ENCODE measurements around the gene PNPT1. TPM values are rescaled to one million over a fixed set of nuclear protein-coding genes. Genes with fewer than 3 reads are reported as not detected.

The PNPT1 gene
- total and polyA plus RNA-seq, 2 donors (not counting 3 experiments of a cell fraction or from before 2014, with no cell fraction given) = 6.6 to 32.4 TPM

GRCh38 chr2:55616551-55617174 lies 77.0 kb downstream of the PNPT1 start:
- Histone ChIP-seq H3K27me3 (ENCODE audit: control insufficient read depth in 2 of 2, insufficient read depth in 2 of 2, low read length in 2 of 2) (no peaks in the 10 kb centered on the region), H3K36me3 (ENCODE audit: control insufficient read depth in 2 of 2, extremely low read depth in 1 of 2, insufficient read depth in 2 of 2, low read length in 2 of 2) (peaks cover 0 to 4% of the 10 kb centered on the region in 2 experiments), H3K4me2 (ENCODE audit: insufficient read depth, low read length) (peak overlapping the region; percentile 93), H3K9me3 (replicated peaks; ENCODE audit: control insufficient read depth, insufficient read depth, low read length) (no peaks in the 10 kb centered on the region), H3K9me1 (replicated peaks; ENCODE audit: control insufficient read depth, extremely low read depth, insufficient read depth, low read length) (no peaks in the 10 kb centered on the region), H2AFZ (ENCODE audit: low read depth, low read length) (peak overlapping the region; percentile 60), H3K4me3 (replicated peaks in 1 of 3; ENCODE audit: insufficient read depth in 1 of 3, low read depth in 1 of 3, low read length in 3 of 3) (peak overlapping the region; percentile 64 to 98 (median 89)), H3K27ac (ENCODE audit: insufficient read depth, low read depth, low read length) (peak overlapping the region; percentile 75), H4K20me1 (replicated peaks; ENCODE audit: control insufficient read depth, extremely low read depth, insufficient read depth, low read length) (no peaks in the 10 kb centered on the region), H3K4me1 (ENCODE audit: control insufficient read depth, extremely low read depth, insufficient read depth, low read length) (peaks cover 24% of the 10 kb centered on the region), H3K79me2 (ENCODE audit: control insufficient read depth, insufficient read depth, low read length) (peaks cover 74% of the 10 kb centered on the region), H3K9ac (replicated peaks; ENCODE audit: extremely low read depth, insufficient read depth, low read length) (peak overlapping the region; percentile 95)
- DNase-seq (ENCODE audit: low read depth, low spot score) (peak; percentile 71), FAIRE-seq (no peak)
- TF ChIP-seq POLR2AphosphoS5 (IDR thresholded peaks at IDR 0.05; ENCODE audit: insufficient read depth, low read depth, low read length) = no peak
- TF ChIP-seq MAX (IDR thresholded peaks at IDR 0.05; ENCODE audit: insufficient read depth, insufficient read length) = no peak
- TF ChIP-seq, protein P1, sequence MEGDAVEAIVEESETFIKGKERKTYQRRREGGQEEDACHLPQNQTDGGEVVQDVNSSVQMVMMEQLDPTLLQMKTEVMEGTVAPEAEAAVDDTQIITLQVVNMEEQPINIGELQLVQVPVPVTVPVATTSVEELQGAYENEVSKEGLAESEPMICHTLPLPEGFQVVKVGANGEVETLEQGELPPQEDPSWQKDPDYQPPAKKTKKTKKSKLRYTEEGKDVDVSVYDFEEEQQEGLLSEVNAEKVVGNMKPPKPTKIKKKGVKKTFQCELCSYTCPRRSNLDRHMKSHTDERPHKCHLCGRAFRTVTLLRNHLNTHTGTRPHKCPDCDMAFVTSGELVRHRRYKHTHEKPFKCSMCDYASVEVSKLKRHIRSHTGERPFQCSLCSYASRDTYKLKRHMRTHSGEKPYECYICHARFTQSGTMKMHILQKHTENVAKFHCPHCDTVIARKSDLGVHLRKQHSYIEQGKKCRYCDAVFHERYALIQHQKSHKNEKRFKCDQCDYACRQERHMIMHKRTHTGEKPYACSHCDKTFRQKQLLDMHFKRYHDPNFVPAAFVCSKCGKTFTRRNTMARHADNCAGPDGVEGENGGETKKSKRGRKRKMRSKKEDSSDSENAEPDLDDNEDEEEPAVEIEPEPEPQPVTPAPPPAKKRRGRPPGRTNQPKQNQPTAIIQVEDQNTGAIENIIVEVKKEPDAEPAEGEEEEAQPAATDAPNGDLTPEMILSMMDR (IDR thresholded peaks at IDR 0.05; ENCODE audit: extremely low read depth in 1 of 2, insufficient read depth in 1 of 2, low read depth in 1 of 2, low read length in 2 of 2) = no peak
- TF ChIP-seq POLR2A (IDR thresholded peaks at IDR 0.05; ENCODE audit: low read depth, low read length) = peak; percentile 3
- no peak for TF ChIP-seq FOS (IDR thresholded peaks at IDR 0.05; ENCODE audit: borderline replicate concordance, insufficient read depth, low read length)
- no peak for TF ChIP-seq JUN (IDR thresholded peaks at IDR 0.05; ENCODE audit: borderline replicate concordance, insufficient read depth, insufficient read length, low read depth)
- TF ChIP-seq MYC (IDR thresholded peaks at IDR 0.05; ENCODE audit: low read depth, low read length) = no peak
- TF ChIP-seq EZH2 (IDR thresholded peaks at IDR 0.05; ENCODE audit: borderline replicate concordance, low read depth, low read length, severe bottlenecking) = no peak
- no TSS peak for BruUV-seq (replicated peaks)
- dilution Hi-C loops (cut with MboI; ENCODE audit: extremely low pct_ligation_motif_present, low sequenced_read_pairs) (no loop called here), intact Hi-C loops (cut with micrococcal nuclease) (loop anchor here (1.0 to 2.0 kb wide), 6 partner anchors 32 to 394 kb away; partner anchors contain the start of gene CFAP36)
- ChIA-PET CTCF (interaction anchor here (1.3 kb wide), 2 partner anchors 35 to 348 kb away, joined by 3 read pairs; partner anchors contain the start of gene MTIF2), POLR2A (interaction anchor here (0.6 kb wide), 1 partner anchor 54 kb away, joined by 3 read pairs; no protein-coding TSS in a partner anchor)
